RWPE1 (cell line): ENCODE measurements around the gene ERFE.

Experiments used
- CTCF ChIA-PET: fragments of 350-600 bp; sonication (Branson Sonifier 250); formaldehyde crosslinking; extraction: SDS; loops from one replicate; lab custom pipeline; 2021; lab: Yijun Ruan, JAX
- POLR2A ChIA-PET: fragments of 400-600 bp; formaldehyde crosslinking; extraction: SDS; loops from one replicate; lab custom pipeline; 2020; ENCODE audit warnings: antibody characterized with exemption; ENCODE audit not compliant: low non-redundant PET; lab: Yijun Ruan, JAX
- DNase-seq: peaks from one replicate; pipeline ENCODE4 v3.0.0; 2012; ENCODE audit warnings: low spot score
- H3K27ac ChIP-seq: fragments of 450-650 bp; 2 replicates; pipeline ENCODE4 v1.5.1; 2017
- TF ChIP-seq, protein P1 (sequence below): fragments of 450-650 bp; conservative IDR thresholded peaks from 2 replicates; pipeline ENCODE4 v1.5.1; 2017; ENCODE audit warnings: low read depth, mild to moderate bottlenecking

ERFE gene

DNA sequence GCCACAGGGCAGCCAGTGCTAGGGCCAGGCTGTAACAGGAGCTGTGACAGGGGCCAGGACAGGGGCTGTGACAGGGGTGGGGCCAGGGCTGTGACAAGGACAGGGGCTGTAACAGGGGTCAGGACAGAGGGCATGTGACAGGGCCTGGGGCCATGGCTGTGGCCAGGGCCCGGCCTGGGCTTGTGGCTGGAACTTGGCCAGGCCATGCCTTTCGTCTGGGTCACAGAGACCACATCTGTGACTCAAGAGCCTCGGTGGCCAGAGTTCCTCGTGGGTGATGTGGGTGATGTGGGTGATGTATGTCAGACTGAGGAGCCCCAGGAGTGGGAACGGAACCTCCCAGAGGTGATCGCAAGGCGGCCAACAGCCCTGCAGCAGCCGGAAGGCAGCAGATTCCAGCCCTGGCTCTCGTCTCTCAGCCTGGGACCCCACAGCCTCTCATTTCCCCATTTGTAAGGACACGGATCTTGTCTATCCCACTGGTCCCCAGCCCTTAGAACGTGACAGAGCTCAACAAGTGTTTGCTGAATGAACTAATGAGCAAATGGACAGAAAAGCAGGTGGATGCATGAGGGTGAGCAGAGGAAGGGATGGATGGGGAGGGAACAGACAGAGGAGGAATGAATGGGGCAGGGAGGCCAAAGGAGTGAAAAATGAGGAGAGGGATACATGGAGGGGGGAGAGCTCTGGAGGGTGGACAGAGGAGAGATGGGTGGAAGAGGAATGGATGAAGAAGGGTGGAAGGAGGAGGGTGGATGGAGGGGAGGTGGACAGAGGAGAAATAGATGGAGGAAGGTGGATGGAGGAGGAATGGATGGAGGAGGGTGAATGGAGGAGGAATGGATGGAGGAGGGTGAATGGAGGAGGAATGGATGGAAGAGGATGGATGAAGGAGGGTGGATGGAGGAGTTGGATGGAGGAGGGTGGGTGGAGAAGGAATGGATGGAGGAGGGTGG is 41.3 kb upstream of the ERFE start:
- TF ChIP-seq, protein P1, sequence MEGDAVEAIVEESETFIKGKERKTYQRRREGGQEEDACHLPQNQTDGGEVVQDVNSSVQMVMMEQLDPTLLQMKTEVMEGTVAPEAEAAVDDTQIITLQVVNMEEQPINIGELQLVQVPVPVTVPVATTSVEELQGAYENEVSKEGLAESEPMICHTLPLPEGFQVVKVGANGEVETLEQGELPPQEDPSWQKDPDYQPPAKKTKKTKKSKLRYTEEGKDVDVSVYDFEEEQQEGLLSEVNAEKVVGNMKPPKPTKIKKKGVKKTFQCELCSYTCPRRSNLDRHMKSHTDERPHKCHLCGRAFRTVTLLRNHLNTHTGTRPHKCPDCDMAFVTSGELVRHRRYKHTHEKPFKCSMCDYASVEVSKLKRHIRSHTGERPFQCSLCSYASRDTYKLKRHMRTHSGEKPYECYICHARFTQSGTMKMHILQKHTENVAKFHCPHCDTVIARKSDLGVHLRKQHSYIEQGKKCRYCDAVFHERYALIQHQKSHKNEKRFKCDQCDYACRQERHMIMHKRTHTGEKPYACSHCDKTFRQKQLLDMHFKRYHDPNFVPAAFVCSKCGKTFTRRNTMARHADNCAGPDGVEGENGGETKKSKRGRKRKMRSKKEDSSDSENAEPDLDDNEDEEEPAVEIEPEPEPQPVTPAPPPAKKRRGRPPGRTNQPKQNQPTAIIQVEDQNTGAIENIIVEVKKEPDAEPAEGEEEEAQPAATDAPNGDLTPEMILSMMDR = no peak
- H3K27ac ChIP-seq = no peak overlapping the region
- ChIA-PET CTCF (no interaction called here), POLR2A (interaction anchor here (0.5 kb wide), 1 partner anchor 79 kb away, joined by 4 read pairs; no protein-coding TSS in a partner anchor)
- DNase-seq = no peak

- DNase-seq = no peak
- no peak overlapping the region for H3K27ac ChIP-seq
- POLR2A ChIA-PET = no interaction called here
- CTCF ChIA-PET = interaction anchor here (0.6 to 1.2 kb wide), 2 partner anchors 15 to 833 kb away, joined by 3 read pairs; no protein-coding TSS in a partner anchor
- TF ChIP-seq, protein P1 = no peak
These were observed 38.9 kb upstream of the ERFE start for GRCh38 chr2:238119756-238120462.

GRCh38 chr2:238120463-238121298 is 38.1 kb upstream of the ERFE start:
- TF ChIP-seq, protein P1 = no peak
- ChIA-PET POLR2A (no interaction called here), CTCF (interaction anchor here (0.6 to 1.2 kb wide), 4 partner anchors 15 to 833 kb away, joined by 3 to 4 read pairs (median 3); no protein-coding TSS in a partner anchor)
- H3K27ac ChIP-seq = no peak overlapping the region
- no peak for DNase-seq

- CTCF ChIA-PET = interaction anchor here (0.7 kb wide), 1 partner anchor 324 kb away, joined by 3 read pairs; no protein-coding TSS in a partner anchor
- POLR2A ChIA-PET = no interaction called here
- TF ChIP-seq, protein P1 = no peak
- no peak overlapping the region for H3K27ac ChIP-seq
- DNase-seq = no peak
These were observed 37.1 kb upstream of the ERFE start for GRCh38 chr2:238121511-238122286.

DNA sequence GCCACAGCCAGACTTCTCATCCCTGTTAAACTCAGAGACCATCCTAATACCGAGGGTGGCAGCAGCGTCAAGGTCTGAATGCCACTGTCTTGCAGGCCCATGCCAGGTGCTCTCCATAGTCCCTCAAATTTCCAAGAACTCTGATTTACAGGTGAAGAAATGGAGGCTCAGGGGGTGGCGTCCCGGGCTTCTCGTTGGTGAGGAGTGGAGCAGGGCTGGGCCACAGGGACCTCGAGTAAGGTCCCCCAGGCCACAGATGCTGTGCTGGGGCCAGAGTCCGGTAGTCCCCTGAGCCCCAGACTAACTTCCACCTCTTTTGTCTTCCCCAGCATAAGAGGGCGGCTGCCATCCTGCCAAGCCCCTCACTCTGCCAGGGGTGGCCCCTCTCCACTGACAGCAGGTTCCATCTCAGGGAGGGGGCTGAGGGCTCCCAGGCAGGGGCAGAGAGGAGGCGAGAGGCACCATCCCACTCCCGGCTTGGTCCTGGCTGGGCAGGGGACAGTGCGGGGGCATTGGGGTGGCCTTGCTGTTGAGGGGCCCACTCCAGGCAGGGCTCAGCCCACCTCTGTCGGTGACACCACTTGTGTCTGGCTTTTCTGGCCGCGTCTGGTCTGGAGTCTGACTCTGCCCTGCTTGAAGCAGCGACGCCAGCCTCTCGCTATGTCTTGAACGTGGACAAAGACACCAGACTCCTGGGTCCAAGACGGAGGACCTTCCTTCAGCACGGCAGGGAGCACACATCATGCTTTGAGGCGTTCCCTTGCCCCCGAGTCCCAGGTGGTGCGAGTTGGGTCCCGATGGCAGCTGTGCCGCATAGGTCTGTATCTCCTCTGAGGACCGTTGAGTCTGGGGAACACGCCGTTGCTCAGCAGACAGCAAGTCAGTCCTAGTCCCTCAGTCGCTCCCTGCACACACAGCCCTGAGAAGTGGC is 36.2 kb upstream of the ERFE start:
- no peak overlapping the region for H3K27ac ChIP-seq
- TF ChIP-seq, protein P1 = no peak
- POLR2A ChIA-PET = no interaction called here
- CTCF ChIA-PET = no interaction called here
- no peak for DNase-seq
